ENCODE measurements around the gene GNA15. TPM values are rescaled to one million over a fixed set of nuclear protein-coding genes. Genes with fewer than 3 reads are reported as not detected.
"Not testable (repeated sequence)": the region's sequence is repeated elsewhere in the genome, so short reads cannot be mapped to it uniquely, and the experiment has no call there.

The GNA15 gene
- polyA plus RNA-seq, 3 donors, result 0.86 to 8.5 (median 6.9) TPM

DNA sequence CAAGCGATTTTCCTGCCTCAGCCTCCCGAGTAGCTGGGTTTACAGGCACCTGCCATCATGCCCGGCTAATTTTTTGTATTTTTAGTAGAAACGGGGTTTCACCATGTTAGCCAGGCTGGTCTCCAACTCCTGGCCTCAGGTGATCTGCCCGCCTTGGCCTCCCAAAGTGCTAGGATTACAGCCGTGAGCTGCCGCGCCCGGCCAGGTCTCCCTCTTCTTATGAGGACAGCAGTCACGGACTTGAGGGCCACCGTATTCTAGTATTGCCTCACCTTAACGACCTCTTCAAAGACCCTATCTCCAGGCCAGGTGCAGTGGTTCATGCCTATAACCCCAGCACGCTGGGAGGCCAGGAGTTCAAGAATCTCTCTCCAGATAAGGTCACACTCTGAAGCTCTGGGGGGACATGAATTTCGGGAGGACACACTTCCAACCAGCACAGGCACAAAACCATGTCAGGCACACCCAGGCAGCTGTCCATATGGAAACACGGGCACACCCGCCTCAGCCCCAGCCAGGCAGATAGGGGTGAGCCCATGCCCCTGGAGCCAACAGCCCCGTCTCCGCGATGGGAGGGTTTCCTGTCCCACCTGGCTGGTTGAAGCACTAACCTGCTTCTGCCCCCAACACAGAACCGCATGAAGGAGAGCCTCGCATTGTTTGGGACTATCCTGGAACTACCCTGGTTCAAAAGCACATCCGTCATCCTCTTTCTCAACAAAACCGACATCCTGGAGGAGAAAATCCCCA, 21.4 kb downstream of the GNA15 start:
- WGBS, 3 donors, result 66 to 83% (median 80%) methylated on average over 23 of the region's 23 CpGs
- no peak overlapping the region for H3K27ac ChIP-seq (ENCODE audit: low read depth, low read length)

- 49 to 83% (median 77%) methylated on average over 8 of the region's 8 CpGs for WGBS, 3 donors
- H3K27ac ChIP-seq (ENCODE audit: low read depth, low read length), result no peak overlapping the region
Measured at GRCh38 chr19:3159565-3159964, 23.7 kb downstream of the GNA15 start.

DNA sequence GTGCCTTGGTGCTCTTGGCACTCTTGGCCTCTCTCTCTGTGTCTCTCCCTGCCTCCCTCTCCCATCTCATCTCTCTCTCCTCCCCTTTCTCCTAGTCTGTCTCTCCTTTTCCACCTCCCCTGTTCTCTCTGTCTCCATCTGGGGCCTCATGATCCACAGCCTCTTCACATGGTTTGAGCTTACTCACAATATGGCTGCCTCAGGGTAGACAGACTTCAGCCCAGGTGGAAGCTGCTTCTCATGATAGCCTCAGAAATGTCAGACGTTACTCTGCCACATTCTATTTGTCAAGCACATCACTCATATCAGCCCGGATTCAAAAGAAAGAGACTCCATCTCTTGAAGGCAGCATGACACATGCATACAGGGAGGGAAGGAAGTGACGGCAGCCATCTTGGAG, 24.4 kb downstream of the GNA15 start:
- no peak overlapping the region for H3K27ac ChIP-seq (ENCODE audit: low read depth, low read length)
- WGBS, 3 donors, result 71 to 95% (median 80%) methylated on average over 3 of the region's 3 CpGs

GRCh38 chr19:3161453-3161852, 25.6 kb downstream of the GNA15 start:
- H3K27ac ChIP-seq (ENCODE audit: low read depth, low read length), result no peak overlapping the region
- 89 to 90% (median 89%) methylated on average over 4 of the region's 4 CpGs for WGBS, 3 donors

DNA sequence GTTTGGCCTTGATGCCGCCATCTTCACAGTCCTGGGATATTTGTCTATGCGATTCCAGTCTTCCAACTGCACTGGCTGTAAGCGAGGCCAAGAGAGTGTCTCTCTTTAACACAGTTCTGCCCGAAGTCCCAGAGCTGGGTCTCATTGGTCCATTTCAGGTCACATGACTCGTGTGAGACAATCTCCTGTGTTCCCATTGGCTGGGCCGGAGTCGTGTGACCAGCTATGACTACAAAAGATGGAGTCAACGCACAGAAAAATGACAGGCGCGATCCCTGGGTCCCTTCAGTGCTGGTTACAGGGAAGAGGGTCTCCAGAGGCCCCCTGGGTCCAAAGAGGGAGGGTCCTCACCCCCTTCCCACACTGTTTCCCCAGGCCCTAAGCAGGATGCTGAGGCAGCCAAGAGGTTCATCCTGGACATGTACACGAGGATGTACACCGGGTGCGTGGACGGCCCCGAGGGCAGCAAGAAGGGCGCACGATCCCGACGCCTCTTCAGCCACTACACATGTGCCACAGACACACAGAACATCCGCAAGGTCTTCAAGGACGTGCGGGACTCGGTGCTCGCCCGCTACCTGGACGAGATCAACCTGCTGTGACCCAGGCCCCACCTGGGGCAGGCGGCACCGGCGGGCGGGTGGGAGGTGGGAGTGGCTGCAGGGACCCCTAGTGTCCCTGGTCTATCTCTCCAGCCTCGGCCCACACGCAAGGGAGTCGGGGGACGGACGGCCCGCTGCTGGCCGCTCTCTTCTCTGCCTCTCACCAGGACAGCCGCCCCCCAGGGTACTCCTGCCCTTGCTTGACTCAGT, 26.8 kb downstream of the GNA15 start:
- 56 to 73% (median 69%) methylated on average over 37 to 38 of the region's 38 CpGs for WGBS, 3 donors
- no peak overlapping the region for H3K27ac ChIP-seq (ENCODE audit: low read depth, low read length)

- no peak overlapping the region for H3K27ac ChIP-seq (ENCODE audit: low read depth, low read length)
- WGBS, 3 donors, result 14 to 22% (median 19%) methylated on average over 27 of the region's 27 CpGs
Measured at GRCh38 chr19:3163230-3163886, 27.5 kb downstream of the GNA15 start.

GRCh38 chr19:3163943-3164342, 28.1 kb downstream of the GNA15 start:
- 53 to 73% (median 70%) methylated on average over 7 of the region's 7 CpGs for WGBS, 3 donors
- H3K27ac ChIP-seq (ENCODE audit: low read depth, low read length), result no peak overlapping the region

GRCh38 chr19:3167533-3168272, 31.9 kb downstream of the GNA15 start:
- 69 to 70% (median 69%) methylated on average over 13 of the region's 13 CpGs for WGBS, 3 donors
- no peak overlapping the region for H3K27ac ChIP-seq (ENCODE audit: low read depth, low read length)

DNA sequence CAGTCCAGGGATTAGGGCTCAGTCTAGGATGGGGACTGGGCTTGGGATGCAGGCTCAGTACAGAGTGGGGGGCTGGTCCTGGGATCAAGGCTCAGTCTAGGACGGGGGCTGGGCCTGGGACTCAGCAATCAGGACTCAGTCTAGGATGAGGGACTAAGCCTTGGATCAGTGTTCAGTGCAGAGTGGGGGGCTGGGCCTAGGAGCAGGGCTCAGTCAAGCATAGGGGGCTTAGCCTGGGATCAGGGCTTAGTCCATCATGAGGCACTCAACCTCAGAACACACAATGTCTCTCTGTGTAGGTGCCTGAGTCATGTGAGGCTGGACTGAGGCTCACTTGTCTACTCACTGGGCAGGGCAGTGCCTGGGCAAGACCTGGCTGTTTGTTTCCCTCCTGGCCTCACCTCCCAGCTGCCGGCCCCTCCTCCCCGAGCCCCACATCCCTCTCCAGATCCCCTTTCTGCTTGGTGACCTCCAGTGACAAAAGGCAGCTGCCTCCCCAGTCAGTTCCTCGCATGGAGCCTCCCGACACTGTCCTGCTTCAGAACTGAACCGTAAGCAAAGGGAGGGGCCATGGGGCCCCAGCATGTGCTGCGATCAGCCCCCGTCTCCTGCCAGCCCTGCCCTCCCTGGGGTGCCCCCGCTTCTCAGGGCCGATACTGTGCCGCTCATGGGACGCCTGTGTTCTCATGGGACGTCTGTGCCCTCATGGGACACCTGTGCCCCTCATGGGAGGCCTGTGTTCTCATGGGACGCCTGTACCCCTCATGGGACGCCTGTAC, 36.2 kb downstream of the GNA15 start:
- WGBS, 3 donors, result 82 to 89% (median 84%) methylated on average over 15 of the region's 15 CpGs
- no peak overlapping the region for H3K27ac ChIP-seq (ENCODE audit: low read depth, low read length)

GRCh38 chr19:3172673-3173000, 36.8 kb downstream of the GNA15 start:
- not testable (repeated sequence) for H3K27ac ChIP-seq (ENCODE audit: low read depth, low read length)
- 77 to 91% (median 85%) methylated on average over 6 of the region's 6 CpGs for WGBS, 3 donors

GRCh38 chr19:3175781-3176714, 40.2 kb downstream of the GNA15 start:
- WGBS, 3 donors, result 46 to 54% (median 54%) methylated on average over 17 of the region's 17 CpGs
- no peak overlapping the region for H3K27ac ChIP-seq (ENCODE audit: low read depth, low read length)

GRCh38 chr19:3176715-3177501, 41.1 kb downstream of the GNA15 start:
- H3K27ac ChIP-seq (ENCODE audit: low read depth, low read length), result no peak overlapping the region
- WGBS, 3 donors, result 59 to 78% (median 67%) methylated on average over 10 to 11 of the region's 11 CpGs

DNA sequence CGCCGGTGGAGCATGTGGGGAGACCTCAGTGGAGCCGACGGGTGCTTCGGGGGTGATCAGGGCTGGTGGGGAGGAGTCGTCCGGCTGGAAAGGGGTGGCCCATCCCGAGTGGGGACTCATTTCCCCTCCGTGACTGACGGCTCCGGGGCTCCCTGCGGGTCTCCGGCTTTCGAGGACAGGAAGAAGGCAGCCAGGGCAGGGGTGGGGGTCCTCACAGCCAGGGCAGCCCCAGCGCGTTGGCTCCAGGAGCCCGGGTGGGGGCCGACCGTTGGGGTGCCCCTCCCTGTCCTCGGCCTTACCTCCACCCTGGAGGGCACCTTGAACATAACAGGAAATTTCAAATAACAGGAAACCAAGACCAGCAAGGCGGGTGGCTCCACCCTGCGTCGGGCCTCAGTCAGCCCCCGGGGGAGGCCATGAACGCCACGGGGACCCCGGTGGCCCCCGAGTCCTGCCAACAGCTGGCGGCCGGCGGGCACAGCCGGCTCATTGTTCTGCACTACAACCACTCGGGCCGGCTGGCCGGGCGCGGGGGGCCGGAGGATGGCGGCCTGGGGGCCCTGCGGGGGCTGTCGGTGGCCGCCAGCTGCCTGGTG, 42.6 kb downstream of the GNA15 start, which contains the start of gene S1PR4:
TSS of gene S1PR4 (plus strand) at position 393 of the 596 bp plus-strand sequence. CDS start at position 417, 24 bp downstream.
- H3K27ac ChIP-seq (ENCODE audit: low read depth, low read length), result no peak within 1 kb of the TSS

GRCh38 chr19:3178973-3179738, 43.3 kb downstream of the GNA15 start:
- WGBS, 3 donors, result 50 to 89% (median 57%) methylated on average over 45 to 52 of the region's 52 CpGs
- no peak overlapping the region for H3K27ac ChIP-seq (ENCODE audit: low read depth, low read length)

More for the DNA sequence above, 42.6 kb downstream of the GNA15 start, which contains the start of gene S1PR4:
- 32 to 73% (median 34%) methylated on average over 40 to 42 of the region's 42 CpGs for WGBS, 3 donors

DNA sequence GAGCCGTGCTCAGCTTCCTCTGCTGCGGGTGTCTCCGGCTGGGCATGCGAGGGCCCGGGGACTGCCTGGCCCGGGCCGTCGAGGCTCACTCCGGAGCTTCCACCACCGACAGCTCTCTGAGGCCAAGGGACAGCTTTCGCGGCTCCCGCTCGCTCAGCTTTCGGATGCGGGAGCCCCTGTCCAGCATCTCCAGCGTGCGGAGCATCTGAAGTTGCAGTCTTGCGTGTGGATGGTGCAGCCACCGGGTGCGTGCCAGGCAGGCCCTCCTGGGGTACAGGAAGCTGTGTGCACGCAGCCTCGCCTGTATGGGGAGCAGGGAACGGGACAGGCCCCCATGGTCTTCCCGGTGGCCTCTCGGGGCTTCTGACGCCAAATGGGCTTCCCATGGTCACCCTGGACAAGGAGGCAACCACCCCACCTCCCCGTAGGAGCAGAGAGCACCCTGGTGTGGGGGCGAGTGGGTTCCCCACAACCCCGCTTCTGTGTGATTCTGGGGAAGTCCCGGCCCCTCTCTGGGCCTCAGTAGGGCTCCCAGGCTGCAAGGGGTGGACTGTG, 44.0 kb downstream of the GNA15 start:
- 58 to 86% (median 62%) methylated on average over 30 to 31 of the region's 31 CpGs for WGBS, 3 donors
- H3K27ac ChIP-seq (ENCODE audit: low read depth, low read length), result no peak overlapping the region

All from adipose tissue (tissue), 3 donors.